Measurements from ENCODE around the gene CDNF. TPM values are rescaled to one million over a fixed set of nuclear protein-coding genes. Genes with fewer than 3 reads are reported as not detected.

Gene CDNF
- total RNA-seq, 1 donor from 2014 or later = 1.9 TPM

GRCh38 chr10:14812271-14812670, 25.6 kb downstream of the CDNF start:
- H3K4me1 Mint-ChIP-seq (ENCODE audit: unreplicated experiment) = peaks cover 13% of the 10 kb centered on the region
- H3K9me3 Mint-ChIP-seq (ENCODE audit: unreplicated experiment) = no peaks in the 10 kb centered on the region
- H3K36me3 Mint-ChIP-seq (ENCODE audit: low read depth, unreplicated experiment) = no peaks in the 10 kb centered on the region
- TF ChIP-seq CTCF (IDR thresholded peaks at IDR 0.05; ENCODE audit: unreplicated experiment) = no peak
- H3K27me3 Mint-ChIP-seq (ENCODE audit: unreplicated experiment) = peaks cover 3% of the 10 kb centered on the region
- no peak overlapping the region for H3K27ac Mint-ChIP-seq (ENCODE audit: unreplicated experiment)
- DNase-seq (ENCODE audit: low spot score) = no peak
- no peak overlapping the region for H3K4me3 Mint-ChIP-seq (ENCODE audit: unreplicated experiment)

GRCh38 chr10:14810969-14811953, 26.6 kb downstream of the CDNF start:
- no peaks in the 10 kb centered on the region for H3K9me3 Mint-ChIP-seq (ENCODE audit: unreplicated experiment)
- H3K27ac Mint-ChIP-seq (ENCODE audit: unreplicated experiment) = no peak overlapping the region
- no peak overlapping the region for H3K4me3 Mint-ChIP-seq (ENCODE audit: unreplicated experiment)
- no peaks in the 10 kb centered on the region for H3K36me3 Mint-ChIP-seq (ENCODE audit: low read depth, unreplicated experiment)
- H3K4me1 Mint-ChIP-seq (ENCODE audit: unreplicated experiment) = peaks cover 13% of the 10 kb centered on the region
- H3K27me3 Mint-ChIP-seq (ENCODE audit: unreplicated experiment) = peaks cover 1% of the 10 kb centered on the region
- no peak for TF ChIP-seq CTCF (IDR thresholded peaks at IDR 0.05; ENCODE audit: unreplicated experiment)
- DNase-seq (ENCODE audit: low spot score) = no peak

- H3K27ac Mint-ChIP-seq (ENCODE audit: unreplicated experiment) = no peak overlapping the region
- H3K9me3 Mint-ChIP-seq (ENCODE audit: unreplicated experiment) = no peaks in the 10 kb centered on the region
- no peak for TF ChIP-seq CTCF (IDR thresholded peaks at IDR 0.05; ENCODE audit: unreplicated experiment)
These were observed 31.5 kb downstream of the CDNF start for GRCh38 chr10:14806318-14806717.

GRCh38 chr10:14803827-14804226, 34.0 kb downstream of the CDNF start:
- no peaks in the 10 kb centered on the region for H3K9me3 Mint-ChIP-seq (ENCODE audit: unreplicated experiment)
- H3K4me3 Mint-ChIP-seq (ENCODE audit: unreplicated experiment) = no peak overlapping the region
- H3K27me3 Mint-ChIP-seq (ENCODE audit: unreplicated experiment) = peaks cover 3% of the 10 kb centered on the region
- TF ChIP-seq CTCF (IDR thresholded peaks at IDR 0.05; ENCODE audit: unreplicated experiment) = no peak
- H3K27ac Mint-ChIP-seq (ENCODE audit: unreplicated experiment) = no peak overlapping the region
- no peaks in the 10 kb centered on the region for H3K36me3 Mint-ChIP-seq (ENCODE audit: low read depth, unreplicated experiment)
- no peak for DNase-seq (ENCODE audit: low spot score)
- peaks cover 28% of the 10 kb centered on the region for H3K4me1 Mint-ChIP-seq (ENCODE audit: unreplicated experiment)

More at GRCh38 chr10:14806318-14806717, 31.5 kb downstream of the CDNF start:
- Mint-ChIP-seq H3K27me3 (ENCODE audit: unreplicated experiment) (peaks cover 1% of the 10 kb centered on the region), H3K4me3 (ENCODE audit: unreplicated experiment) (no peak overlapping the region), H3K4me1 (ENCODE audit: unreplicated experiment) (peaks cover 15% of the 10 kb centered on the region), H3K36me3 (ENCODE audit: low read depth, unreplicated experiment) (no peaks in the 10 kb centered on the region)
- no peak for DNase-seq (ENCODE audit: low spot score)

- Mint-ChIP-seq H3K27ac (ENCODE audit: unreplicated experiment) (no peak overlapping the region), H3K36me3 (ENCODE audit: low read depth, unreplicated experiment) (no peaks in the 10 kb centered on the region), H3K4me1 (ENCODE audit: unreplicated experiment) (peaks cover 39% of the 10 kb centered on the region), H3K27me3 (ENCODE audit: unreplicated experiment) (peaks cover 2% of the 10 kb centered on the region), H3K9me3 (ENCODE audit: unreplicated experiment) (no peaks in the 10 kb centered on the region), H3K4me3 (ENCODE audit: unreplicated experiment) (no peak overlapping the region)
- peak; percentile 10 for DNase-seq (ENCODE audit: low spot score)
- TF ChIP-seq CTCF (IDR thresholded peaks at IDR 0.05; ENCODE audit: unreplicated experiment) = no peak
These were observed 36.1 kb downstream of the CDNF start for GRCh38 chr10:14801723-14802122.
